Ureter (tissue), 1 donor: ENCODE data around the gene KCTD12. TPM values are rescaled to one million over a fixed set of nuclear protein-coding genes. Genes with fewer than 3 reads are reported as not detected.

Experiments
- DNase-seq: peaks from one replicate; pipeline ENCODE4 v3.0.0-alpha.2; 2020; ENCODE audit warnings: low spot score
- total RNA-seq: library from RNA; stranded (reverse); gene quantifications from one replicate; pipeline ENCODE4 v1.2.4, GENCODE V29; 2023
- donor health status: DM: yes; HTN: yes; CAD: no.

Gene KCTD12
- total RNA-seq, 1 donor from 2014 or later, result 56.0 TPM

- DNase-seq, result no peak
Measured at GRCh38 chr13:76853921-76854608, 32.1 kb downstream of the KCTD12 start.

GRCh38 chr13:76853481-76853880, 32.7 kb downstream of the KCTD12 start:
- DNase-seq, result no peak

GRCh38 chr13:76852986-76853385, 33.2 kb downstream of the KCTD12 start:
- no peak for DNase-seq

GRCh38 chr13:76851961-76852360, 34.2 kb downstream of the KCTD12 start:
- DNase-seq, result no peak

GRCh38 chr13:76849493-76849892, 36.7 kb downstream of the KCTD12 start:
- no peak for DNase-seq

GRCh38 chr13:76848596-76848995, 37.6 kb downstream of the KCTD12 start:
- DNase-seq, result no peak

GRCh38 chr13:76846363-76846762, 39.8 kb downstream of the KCTD12 start:
- DNase-seq, result no peak

- DNase-seq, result no peak
Measured at GRCh38 chr13:76845865-76846264, 40.3 kb downstream of the KCTD12 start.

GRCh38 chr13:76845367-76845766, 40.8 kb downstream of the KCTD12 start:
- no peak for DNase-seq

GRCh38 chr13:76837801-76838200, 48.4 kb downstream of the KCTD12 start:
- no peak for DNase-seq

GRCh38 chr13:76836311-76836710, 49.9 kb downstream of the KCTD12 start:
- DNase-seq, result no peak

GRCh38 chr13:76833441-76833954, 52.7 kb downstream of the KCTD12 start:
- DNase-seq, result no peak

- DNase-seq, result no peak
Measured at GRCh38 chr13:76832258-76832988, 53.8 kb downstream of the KCTD12 start.

- DNase-seq, result no peak
Measured at GRCh38 chr13:76830805-76831204, 55.4 kb downstream of the KCTD12 start.

Other genes with a start within 250 kb of the KCTD12 start
- not detected for gene ACOD1, start 62.1 kb upstream of the KCTD12 start, total RNA-seq
- 43.8 TPM for gene CLN5, start 105.7 kb upstream of the KCTD12 start, total RNA-seq
- gene FBXL3, start 140.8 kb upstream of the KCTD12 start, total RNA-seq, result 48.4 TPM